Measurements from ENCODE around the gene SEC14L6.

Gene SEC14L6

GRCh38 chr22:30507670-30508069, 38.9 kb downstream of the SEC14L6 start:
- TF ChIP-seq CTCF (IDR thresholded peaks at IDR 0.05; ENCODE audit: low read depth, low read length): no peak
- H3K4me3 ChIP-seq (ENCODE audit: low read depth, low read length): no peak overlapping the region

DNA sequence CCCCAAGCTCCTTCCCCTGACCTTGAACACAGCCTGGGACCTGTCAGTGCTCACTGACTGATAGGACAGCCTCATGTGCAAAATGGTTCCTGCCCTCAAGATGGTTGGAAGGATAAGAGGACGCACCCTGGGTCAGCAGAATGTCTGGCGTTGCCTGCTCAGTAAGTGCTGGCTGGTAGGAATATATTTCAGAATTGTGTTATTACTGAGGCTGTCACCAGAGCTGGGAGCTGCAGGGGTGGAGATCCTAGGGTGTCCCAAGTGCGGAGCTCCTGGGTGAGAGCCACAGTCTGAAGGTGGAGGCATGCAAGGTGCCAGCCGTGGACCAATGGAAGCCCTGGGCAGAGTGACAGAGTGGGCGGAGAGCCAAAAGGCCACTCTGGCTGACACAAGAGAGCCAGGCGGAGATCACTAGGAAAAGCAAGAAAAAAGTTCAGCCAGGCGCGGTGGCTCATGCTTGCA, 40.0 kb downstream of the SEC14L6 start:
- H3K4me3 ChIP-seq (ENCODE audit: low read depth, low read length): no peak overlapping the region
- TF ChIP-seq CTCF (IDR thresholded peaks at IDR 0.05; ENCODE audit: low read depth, low read length): no peak

GRCh38 chr22:30503551-30503950, 43.0 kb downstream of the SEC14L6 start:
- H3K4me3 ChIP-seq (ENCODE audit: low read depth, low read length): no peak overlapping the region
- no peak for TF ChIP-seq CTCF (IDR thresholded peaks at IDR 0.05; ENCODE audit: low read depth, low read length)

- no peak for TF ChIP-seq CTCF (IDR thresholded peaks at IDR 0.05; ENCODE audit: low read depth, low read length)
Measured at GRCh38 chr22:30502911-30503310, 43.6 kb downstream of the SEC14L6 start.

GRCh38 chr22:30502153-30502552, 44.4 kb downstream of the SEC14L6 start:
- no peak for TF ChIP-seq CTCF (IDR thresholded peaks at IDR 0.05; ENCODE audit: low read depth, low read length)
- H3K4me3 ChIP-seq (ENCODE audit: low read depth, low read length): no peak overlapping the region

More at GRCh38 chr22:30502911-30503310, 43.6 kb downstream of the SEC14L6 start:
- no peak overlapping the region for H3K4me3 ChIP-seq (ENCODE audit: low read depth, low read length)

GRCh38 chr22:30500628-30501027, 45.9 kb downstream of the SEC14L6 start:
- no peak for TF ChIP-seq CTCF (IDR thresholded peaks at IDR 0.05; ENCODE audit: low read depth, low read length)
- no peak overlapping the region for H3K4me3 ChIP-seq (ENCODE audit: low read depth, low read length)

- no peak for TF ChIP-seq CTCF (IDR thresholded peaks at IDR 0.05; ENCODE audit: low read depth, low read length)
- H3K4me3 ChIP-seq (ENCODE audit: low read depth, low read length): no peak overlapping the region
Measured at GRCh38 chr22:30497466-30498150, 48.9 kb downstream of the SEC14L6 start.
